BLaER1 treated with 17β-estradiol and CSF1 and Interleukin-3, amounts not matched to agents 10 nM and 100 nM (cell line): ENCODE data around the gene GPR34.

Experiments used
- H3K27ac ChIP-seq, 11 experiments: shearing (Covaris generic); formaldehyde crosslinking; 2 replicates each; pipeline ENCODE4 v1.8.1; 2022
- H3K27me3 ChIP-seq, 11 experiments: shearing (Covaris generic); formaldehyde crosslinking; 2 replicates each; pipeline ENCODE4 v1.8.1; 2022
- H3K36me3 ChIP-seq, 11 experiments: shearing (Covaris generic); formaldehyde crosslinking; 2 replicates each; pipeline ENCODE4 v1.8.1; 2022
- H3K4me1 ChIP-seq, 10 experiments: shearing (Covaris generic); formaldehyde crosslinking; 2 replicates each; pipeline ENCODE4 v1.8.1; 2022
- H3K4me2 ChIP-seq, 11 experiments: shearing (Covaris generic); formaldehyde crosslinking; 2 replicates each; pipeline ENCODE4 v1.8.1; 2022
- H3K4me3 ChIP-seq, 10 experiments: shearing (Covaris generic); formaldehyde crosslinking; 2 replicates each; pipeline ENCODE4 v1.8.1; 2022
- H3K9ac ChIP-seq, 11 experiments: shearing (Covaris generic); formaldehyde crosslinking; 2 replicates each; pipeline ENCODE4 v1.8.1; 2022
- H3K9me3 ChIP-seq, 11 experiments: shearing (Covaris generic); formaldehyde crosslinking; replicated peaks in 1 of 11; 2 replicates each; pipeline ENCODE4 v1.8.1; 2022
- H4K20me1 ChIP-seq, 11 experiments: shearing (Covaris generic); formaldehyde crosslinking; 2 replicates each; pipeline ENCODE4 v1.8.1; 2022
- Cebpa-rat ChIP-seq, 11 experiments: shearing (Covaris generic); IDR thresholded peaks; 2 replicates each; pipeline ENCODE4 v1.8.1; 2022

Gene GPR34

DNA sequence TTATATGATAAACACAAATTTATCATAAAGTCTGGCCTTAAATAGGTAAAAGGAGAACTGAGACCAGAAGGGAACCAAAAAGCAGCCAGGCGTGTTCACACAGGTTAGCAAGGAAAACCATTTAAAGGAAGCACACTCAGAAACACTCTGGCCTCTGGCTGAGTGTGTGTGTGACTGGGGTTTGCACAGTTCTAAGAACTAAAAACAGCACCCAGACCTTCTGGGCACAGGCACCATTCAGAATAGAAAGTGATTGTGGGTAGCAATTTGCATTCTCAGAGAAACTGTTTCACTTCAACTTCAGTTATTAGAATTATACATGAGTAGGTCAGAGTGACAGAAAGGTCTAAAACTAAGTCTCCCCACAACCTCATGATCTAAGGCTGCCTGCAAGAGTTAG, 45.2 kb downstream of the GPR34 start:
- no peak overlapping the region for H3K4me3 ChIP-seq
- no peak for TF ChIP-seq Cebpa-rat (IDR thresholded peaks at IDR 0.05)
- H3K27ac ChIP-seq: no peak overlapping the region
- peak overlapping the region in 10 of 11 experiments; percentile 8 to 48 (median 26); a peak in 14 of 22 replicates for H3K4me2 ChIP-seq
- peaks cover 0 to 19% (median 0%) of the 10 kb centered on the region in 11 experiments; a peak in 4 of 22 replicates for H4K20me1 ChIP-seq
- peaks cover 75 to 96% (median 90%) of the 10 kb centered on the region in 11 experiments for H3K27me3 ChIP-seq
- H3K9me3 ChIP-seq: no peaks in the 10 kb centered on the region
- H3K4me1 ChIP-seq: peaks cover 7 to 17% (median 11%) of the 10 kb centered on the region in 10 experiments; a peak in 17 of 20 replicates
- 0 out of 22 replicates have a peak overlapping the region, but pooled peaks of 1 of the 11 experiments have one; percentile 2 for H3K9ac ChIP-seq
- no peaks in the 10 kb centered on the region for H3K36me3 ChIP-seq

DNA sequence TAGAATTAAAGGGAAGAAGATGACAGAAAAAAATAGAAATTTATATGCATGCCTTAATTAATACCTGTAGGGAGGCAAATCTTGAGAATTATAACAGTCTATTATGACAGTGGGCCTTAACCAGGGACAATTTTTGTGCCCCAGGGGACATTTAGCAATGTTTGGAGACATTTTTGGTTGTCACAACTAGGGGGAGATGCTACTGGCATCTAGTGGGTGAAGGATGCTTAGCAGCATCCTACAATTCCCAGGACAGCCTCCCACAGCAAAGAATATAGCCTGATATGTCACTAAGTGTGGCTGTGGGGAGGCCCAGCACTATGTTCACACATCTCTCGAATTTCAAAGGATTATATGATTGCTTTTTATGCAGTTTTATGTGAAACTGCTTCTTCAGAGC, 45.8 kb downstream of the GPR34 start:
- TF ChIP-seq Cebpa-rat (IDR thresholded peaks at IDR 0.05): no peak
- Histone ChIP-seq H3K4me3 (no peak overlapping the region), H3K9ac (0 out of 22 replicates have a peak overlapping the region, but pooled peaks of 1 of the 11 experiments have one; percentile 2), H3K4me2 (peak overlapping the region in 8 of 11 experiments; percentile 8 to 48 (median 32); a peak in 10 of 22 replicates), H3K27me3 (peaks cover 77 to 97% (median 90%) of the 10 kb centered on the region in 11 experiments), H3K9me3 (no peaks in the 10 kb centered on the region), H3K36me3 (no peaks in the 10 kb centered on the region), H3K4me1 (peaks cover 7 to 17% (median 11%) of the 10 kb centered on the region in 10 experiments; a peak in 17 of 20 replicates), H3K27ac (no peak overlapping the region), H4K20me1 (peaks cover 0 to 19% (median 0%) of the 10 kb centered on the region in 11 experiments; a peak in 4 of 22 replicates)

DNA sequence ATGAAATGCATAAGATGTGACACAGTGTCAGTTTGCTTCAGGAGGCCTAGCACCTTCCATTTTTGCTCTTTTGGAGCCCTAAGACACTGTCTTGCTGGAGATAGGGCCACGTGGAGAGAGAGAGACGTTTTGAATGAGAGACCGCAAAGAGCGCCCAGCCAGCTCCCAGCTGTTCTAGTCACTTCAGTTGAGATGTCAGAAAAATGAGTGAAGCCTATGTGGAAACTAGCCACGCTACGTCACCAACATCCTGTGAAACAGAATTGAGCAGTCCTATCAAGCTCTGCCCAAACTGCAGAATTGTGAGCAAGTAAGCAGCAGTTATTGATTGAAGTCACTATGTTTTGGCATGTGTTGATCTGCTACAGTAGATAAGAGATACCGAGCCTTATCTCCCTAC, 48.3 kb downstream of the GPR34 start:
- TF ChIP-seq Cebpa-rat (IDR thresholded peaks at IDR 0.05): no peak
- no peaks in the 10 kb centered on the region for H3K9me3 ChIP-seq
- H3K27ac ChIP-seq: no peak overlapping the region
- H3K36me3 ChIP-seq: no peaks in the 10 kb centered on the region
- H3K4me2 ChIP-seq: peak overlapping the region in 1 of 11 experiments; percentile 11; a peak in 1 of 22 replicates
- no peak overlapping the region for H3K4me3 ChIP-seq
- peaks cover 0 to 16% (median 0%) of the 10 kb centered on the region in 11 experiments; a peak in 5 of 22 replicates for H4K20me1 ChIP-seq
- no peak overlapping the region for H3K9ac ChIP-seq
- peaks cover 7 to 19% (median 11%) of the 10 kb centered on the region in 10 experiments; a peak in 17 of 20 replicates for H3K4me1 ChIP-seq
- H3K27me3 ChIP-seq: peaks cover 81 to 99% (median 92%) of the 10 kb centered on the region in 11 experiments

DNA sequence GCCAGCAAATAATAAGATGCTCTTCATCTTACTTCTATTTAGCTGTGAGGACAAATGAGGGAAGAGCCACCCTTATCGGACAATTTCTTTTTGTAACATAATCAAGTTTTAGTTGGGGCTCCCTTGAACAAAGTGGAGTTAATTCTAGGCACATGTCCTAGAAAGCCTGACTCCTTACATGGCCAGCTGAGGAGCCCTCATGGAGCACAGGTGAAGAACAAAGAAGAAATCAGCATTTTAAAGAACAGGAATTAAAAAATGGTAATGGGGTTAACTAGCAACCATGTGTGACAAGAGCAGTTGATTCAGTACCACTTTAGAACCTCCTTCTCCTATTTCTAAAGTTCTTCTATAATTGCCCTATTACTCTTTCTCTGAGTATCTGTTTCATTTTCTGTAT, 51.1 kb downstream of the GPR34 start:
- Histone ChIP-seq H3K27ac (no peak overlapping the region), H3K4me3 (no peak overlapping the region), H3K9me3 (no peaks in the 10 kb centered on the region), H3K9ac (no peak overlapping the region), H3K36me3 (peaks cover 0 to 9% (median 0%) of the 10 kb centered on the region in 11 experiments; a peak in 3 of 22 replicates), H3K27me3 (peaks cover 88 to 100% (median 92%) of the 10 kb centered on the region in 11 experiments), H3K4me2 (no peak overlapping the region), H4K20me1 (peaks cover 0 to 9% (median 0%) of the 10 kb centered on the region in 11 experiments; a peak in 4 of 22 replicates), H3K4me1 (peaks cover 0 to 7% (median under 1%) of the 10 kb centered on the region in 10 experiments; a peak in 6 of 20 replicates)
- TF ChIP-seq Cebpa-rat (IDR thresholded peaks at IDR 0.05): no peak
